NB4 (cell line): ENCODE measurements around the gene KRT85.

Experiments
- DNase-seq: peaks from one replicate; pipeline ENCODE4 v3.0.0; 2010; ENCODE audit warnings: low read depth
- H3K4me3 ChIP-seq: one replicate; pipeline ENCODE4 v1.5.1; 2011; ENCODE audit warnings: mild to moderate bottlenecking, low read depth, low read length, moderate library complexity
- MYC ChIP-seq: IDR thresholded peaks from 2 replicates; pipeline ENCODE4 v1.6.1; 2011; ENCODE audit warnings: low read depth, low read length
- POLR2A ChIP-seq: IDR thresholded peaks from 2 replicates; pipeline ENCODE4 v1.6.1; 2011; ENCODE audit warnings: mild to moderate bottlenecking; ENCODE audit not compliant: insufficient read length; ENCODE audit errors: extremely low read depth
- TF ChIP-seq, protein P1 (sequence below): IDR thresholded peaks from 2 replicates; pipeline ENCODE4 v1.6.1; 2011; ENCODE audit warnings: low read depth, low read length
- TF ChIP-seq, protein P2 (sequence below): IDR thresholded peaks from one replicate; pipeline ENCODE4 v1.5.1; 2012; ENCODE audit warnings: low read depth, low read length

Gene KRT85

DNA sequence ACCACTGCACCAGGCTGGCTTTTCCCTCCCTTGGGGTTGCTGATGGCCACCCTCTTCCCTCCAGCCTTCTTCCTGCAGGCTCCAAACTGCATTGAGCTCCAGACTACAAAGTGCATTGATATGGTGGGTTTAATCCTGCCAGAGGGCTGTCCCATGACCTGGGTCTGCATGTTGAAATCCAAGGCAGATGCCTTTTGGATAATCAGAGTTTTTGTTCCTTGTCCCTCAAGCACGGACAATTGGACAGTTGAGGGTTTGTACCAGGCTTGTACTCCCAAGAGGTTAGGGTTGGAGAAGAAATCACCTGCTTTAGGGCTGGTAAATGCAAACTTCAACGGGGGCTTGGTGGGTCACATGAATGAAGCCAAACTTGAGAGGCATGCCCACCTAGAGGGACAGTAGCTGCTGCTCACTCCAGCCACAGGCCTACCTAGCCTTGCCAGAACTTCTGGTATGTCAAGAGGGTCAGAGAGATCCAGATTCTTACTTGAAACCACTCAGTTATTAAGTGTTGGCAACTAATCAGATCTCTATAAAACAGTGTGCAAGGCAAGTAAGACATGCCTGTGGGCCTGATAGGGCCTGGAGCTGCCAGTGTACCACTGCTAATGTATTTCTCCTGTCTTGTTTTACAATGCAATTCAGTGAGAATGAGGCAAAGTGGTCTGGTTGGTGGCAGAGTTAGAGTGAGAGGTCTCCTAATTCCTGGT lies 24.3 kb downstream of the KRT85 start:
- no peak overlapping the region for H3K4me3 ChIP-seq
- no peak for DNase-seq
- TF ChIP-seq, protein P1, sequence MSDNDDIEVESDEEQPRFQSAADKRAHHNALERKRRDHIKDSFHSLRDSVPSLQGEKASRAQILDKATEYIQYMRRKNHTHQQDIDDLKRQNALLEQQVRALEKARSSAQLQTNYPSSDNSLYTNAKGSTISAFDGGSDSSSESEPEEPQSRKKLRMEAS: no peak
- TF ChIP-seq POLR2A (no peak), MYC (no peak)
- TF ChIP-seq, protein P2, sequence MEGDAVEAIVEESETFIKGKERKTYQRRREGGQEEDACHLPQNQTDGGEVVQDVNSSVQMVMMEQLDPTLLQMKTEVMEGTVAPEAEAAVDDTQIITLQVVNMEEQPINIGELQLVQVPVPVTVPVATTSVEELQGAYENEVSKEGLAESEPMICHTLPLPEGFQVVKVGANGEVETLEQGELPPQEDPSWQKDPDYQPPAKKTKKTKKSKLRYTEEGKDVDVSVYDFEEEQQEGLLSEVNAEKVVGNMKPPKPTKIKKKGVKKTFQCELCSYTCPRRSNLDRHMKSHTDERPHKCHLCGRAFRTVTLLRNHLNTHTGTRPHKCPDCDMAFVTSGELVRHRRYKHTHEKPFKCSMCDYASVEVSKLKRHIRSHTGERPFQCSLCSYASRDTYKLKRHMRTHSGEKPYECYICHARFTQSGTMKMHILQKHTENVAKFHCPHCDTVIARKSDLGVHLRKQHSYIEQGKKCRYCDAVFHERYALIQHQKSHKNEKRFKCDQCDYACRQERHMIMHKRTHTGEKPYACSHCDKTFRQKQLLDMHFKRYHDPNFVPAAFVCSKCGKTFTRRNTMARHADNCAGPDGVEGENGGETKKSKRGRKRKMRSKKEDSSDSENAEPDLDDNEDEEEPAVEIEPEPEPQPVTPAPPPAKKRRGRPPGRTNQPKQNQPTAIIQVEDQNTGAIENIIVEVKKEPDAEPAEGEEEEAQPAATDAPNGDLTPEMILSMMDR: no peak

DNA sequence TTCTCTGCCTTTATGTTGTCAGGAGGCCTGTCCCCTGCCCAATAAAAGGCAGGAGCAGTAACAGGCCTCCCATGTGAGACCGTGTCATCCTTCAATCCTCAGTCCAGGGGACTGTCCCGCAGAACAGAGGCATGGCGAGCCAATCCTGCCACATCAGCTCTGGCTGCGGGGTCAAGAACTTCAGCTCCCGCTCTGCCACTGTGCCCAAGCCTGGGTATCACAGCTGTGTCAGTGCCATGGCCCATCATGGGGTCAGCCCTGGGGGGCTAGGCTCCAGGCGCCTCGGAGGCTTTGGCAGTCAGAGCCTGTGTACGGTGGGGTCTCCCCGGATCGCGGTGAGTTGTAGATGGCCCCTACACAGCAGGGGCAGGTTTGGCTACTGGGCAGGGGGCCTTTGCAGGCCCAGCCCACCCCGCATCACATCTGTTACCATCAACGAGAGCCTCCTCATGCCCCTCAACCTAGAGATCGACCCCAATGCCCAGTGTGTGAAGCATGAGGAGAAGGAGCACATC lies 26.2 kb downstream of the KRT85 start:
- no peak for DNase-seq
- no peak overlapping the region for H3K4me3 ChIP-seq
- TF ChIP-seq, protein P1: no peak
- TF ChIP-seq POLR2A (no peak), MYC (no peak)
- TF ChIP-seq, protein P2: no peak

DNA sequence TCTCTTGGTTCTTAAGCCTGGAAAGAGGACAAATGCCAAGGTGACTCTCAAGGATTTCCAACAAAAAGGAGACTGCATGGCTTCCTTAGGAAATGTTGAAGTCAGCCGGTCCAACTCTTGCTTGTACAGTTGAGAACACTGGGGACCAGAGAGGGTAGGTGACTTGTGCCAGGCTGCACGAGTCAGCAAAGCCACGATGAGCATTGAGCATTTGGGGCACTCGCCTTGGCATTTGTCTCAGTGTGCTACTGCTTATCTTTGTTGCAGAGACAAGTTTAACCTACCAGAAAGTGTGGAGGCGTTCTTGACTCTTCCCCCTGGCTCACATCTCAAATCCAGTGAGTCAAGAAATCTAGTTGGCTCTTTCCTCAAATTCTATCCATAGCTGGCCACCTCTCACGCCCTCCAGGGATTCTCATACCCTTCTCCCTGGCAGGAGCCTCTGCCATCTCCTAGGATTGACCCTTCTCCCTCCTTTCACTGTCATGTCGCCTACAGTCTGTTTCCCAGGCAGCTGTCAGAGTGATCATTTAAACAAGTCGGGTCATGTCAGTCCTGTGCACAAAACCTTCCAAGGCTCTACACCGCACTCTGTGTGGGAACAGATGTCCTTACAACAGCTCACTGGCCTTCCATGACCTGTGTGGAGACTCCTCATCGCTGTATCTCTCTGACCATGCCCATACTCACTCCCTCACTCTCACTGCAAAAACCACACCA lies 28.9 kb downstream of the KRT85 start:
- DNase-seq: no peak
- TF ChIP-seq, protein P2: no peak
- TF ChIP-seq, protein P1: no peak
- TF ChIP-seq MYC: no peak
- no peak for TF ChIP-seq POLR2A
- H3K4me3 ChIP-seq: no peak overlapping the region

DNA sequence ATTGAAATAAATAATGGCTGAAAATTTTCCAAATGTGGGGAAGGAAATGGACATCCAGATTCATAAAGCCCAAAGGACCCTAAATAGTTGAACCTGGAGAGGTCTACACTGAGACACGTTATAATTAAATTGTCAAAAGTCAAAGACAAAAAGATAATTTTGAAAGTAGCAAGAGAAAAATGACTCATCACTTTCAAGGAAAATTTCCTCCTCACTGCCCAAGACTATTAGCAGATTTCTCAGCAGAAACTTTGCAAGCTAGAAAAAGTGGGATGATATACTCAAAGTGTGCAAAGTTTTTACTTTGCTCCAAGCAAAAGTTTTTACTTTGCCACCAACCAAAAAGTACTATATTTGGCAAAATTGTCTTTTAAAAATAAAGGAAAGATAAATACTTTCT lies 30.2 kb downstream of the KRT85 start:
- TF ChIP-seq MYC: no peak
- TF ChIP-seq POLR2A: no peak
- TF ChIP-seq, protein P2: no peak
- TF ChIP-seq, protein P1: no peak
- H3K4me3 ChIP-seq: no peak overlapping the region
- no peak for DNase-seq

DNA sequence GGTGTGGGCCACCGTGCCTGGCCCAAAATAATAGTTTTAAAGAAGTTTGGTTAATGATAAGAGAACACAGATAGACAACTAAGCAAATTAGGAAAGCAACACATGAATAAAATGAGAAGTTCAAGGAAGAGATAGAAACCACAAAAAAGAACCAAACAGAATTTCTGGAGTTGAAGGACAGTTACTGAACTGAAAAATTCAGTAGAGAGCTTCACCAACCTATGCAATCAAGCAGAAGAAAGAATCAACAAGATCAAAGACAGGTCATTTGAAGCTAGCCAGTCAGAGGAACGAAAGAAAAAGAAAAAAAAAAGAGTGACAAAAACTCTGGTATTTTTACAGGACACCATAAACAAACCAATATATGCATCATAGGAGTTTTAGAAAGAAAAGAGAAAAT lies 30.6 kb downstream of the KRT85 start:
- no peak overlapping the region for H3K4me3 ChIP-seq
- TF ChIP-seq, protein P1: no peak
- no peak for TF ChIP-seq MYC
- no peak for TF ChIP-seq POLR2A
- TF ChIP-seq, protein P2: no peak
- DNase-seq: no peak
